Thoracic aorta (tissue), 2 donors: ENCODE measurements around the gene WNK2. TPM values are rescaled to one million over a fixed set of nuclear protein-coding genes. Genes with fewer than 3 reads are reported as not detected.

Experiments used
- ATAC-seq: fragments of 150-250 bp; one replicate; pipeline ENCODE4 v1.8.0; 2017; ENCODE audit warnings: low read depth; ENCODE audit not compliant: insufficient number of reproducible peaks, low FRiP score
- DNase-seq: peaks from one replicate; pipeline ENCODE4 v3.0.0-alpha.2; 2020; ENCODE audit warnings: low spot score
- H3K27ac ChIP-seq, 2 donors: fragments of 200-600 bp; sonication (generic); 1 replicate in 1 of 2; 2 replicates in 1 of 2; pipeline ENCODE4 v1.5.1; 2016; ENCODE audit warnings: mild to moderate bottlenecking in 2 of 2, moderate library complexity in 2 of 2
- H3K27me3 ChIP-seq: fragments of 200-600 bp; sonication (generic); replicated peaks from 2 replicates; pipeline ENCODE4 v1.6.0; 2016; ENCODE audit warnings: mild to moderate bottlenecking; ENCODE audit not compliant: insufficient read depth
- H3K36me3 ChIP-seq: fragments of 200-600 bp; sonication (generic); one replicate; pipeline ENCODE4 v1.5.1; 2016
- H3K4me1 ChIP-seq, 2 donors: fragments of 200-600 bp; sonication (generic); 1 replicate in 1 of 2; 2 replicates in 1 of 2; pipeline versions ENCODE4 v1.5.1 to v1.6.0; 2016; ENCODE audit warnings: low read depth in 2 of 2, mild to moderate bottlenecking in 1 of 2; ENCODE audit not compliant: control insufficient read depth in 1 of 2
- H3K4me3 ChIP-seq: fragments of 200-600 bp; sonication (generic); 2 replicates; pipeline ENCODE4 v1.5.1; 2016; ENCODE audit warnings: mild to moderate bottlenecking
- H3K9me3 ChIP-seq: fragments of 200-600 bp; sonication (generic); 2 replicates; pipeline ENCODE4 v1.5.1; 2016
- CTCF ChIP-seq: fragments of 200-600 bp; sonication (generic); IDR thresholded peaks from one replicate; pipeline ENCODE4 v1.5.1; 2019; ENCODE audit warnings: antibody characterized with exemption
- total RNA-seq, 2 donors: library from RNA; depleted of rRNA; stranded (reverse); fragments of >200 nt; gene quantifications; one replicate each; pipeline versions ENCODE4 v1.1.0 to v1.2.3, GENCODE V29; 2016

Gene WNK2
- total RNA-seq, 2 donors from 2014 or later: 0.95 to 4.7 TPM

GRCh38 chr9:93265972-93266371 is 82.0 kb downstream of the WNK2 start:
- TF ChIP-seq CTCF: no peak
- no peaks in the 10 kb centered on the region for H3K36me3 ChIP-seq
- no peak for ATAC-seq
- DNase-seq: no peak
- no peak overlapping the region for H3K4me3 ChIP-seq
- no peaks in the 10 kb centered on the region for H3K27me3 ChIP-seq
- H3K9me3 ChIP-seq: no peaks in the 10 kb centered on the region
- no peak overlapping the region for H3K27ac ChIP-seq
- no peaks in the 10 kb centered on the region for H3K4me1 ChIP-seq

GRCh38 chr9:93266521-93267001 is 82.6 kb downstream of the WNK2 start:
- peaks cover under 1% of the 10 kb centered on the region for H3K9me3 ChIP-seq
- ATAC-seq: no peak
- H3K4me3 ChIP-seq: no peak overlapping the region
- no peak for DNase-seq
- H3K4me1 ChIP-seq: no peaks in the 10 kb centered on the region
- no peaks in the 10 kb centered on the region for H3K36me3 ChIP-seq
- no peaks in the 10 kb centered on the region for H3K27me3 ChIP-seq
- no peak overlapping the region for H3K27ac ChIP-seq
- no peak for TF ChIP-seq CTCF

GRCh38 chr9:93267091-93267541 is 83.2 kb downstream of the WNK2 start:
- H3K27ac ChIP-seq: no peak overlapping the region
- TF ChIP-seq CTCF: no peak
- H3K36me3 ChIP-seq: no peaks in the 10 kb centered on the region
- no peaks in the 10 kb centered on the region for H3K4me1 ChIP-seq
- no peak for DNase-seq
- H3K4me3 ChIP-seq: no peak overlapping the region
- ATAC-seq: no peak
- H3K27me3 ChIP-seq: no peaks in the 10 kb centered on the region
- H3K9me3 ChIP-seq: peaks cover 3% of the 10 kb centered on the region

GRCh38 chr9:93267681-93268505 is 84.0 kb downstream of the WNK2 start:
- Histone ChIP-seq H3K36me3 (no peaks in the 10 kb centered on the region), H3K4me1 (no peaks in the 10 kb centered on the region), H3K9me3 (peaks cover 3% of the 10 kb centered on the region), H3K27ac (no peak overlapping the region), H3K27me3 (no peaks in the 10 kb centered on the region), H3K4me3 (no peak overlapping the region)
- no peak for DNase-seq
- ATAC-seq: no peak
- no peak for TF ChIP-seq CTCF

- DNase-seq: no peak
- Histone ChIP-seq H3K27ac (no peak overlapping the region), H3K9me3 (peaks cover 7% of the 10 kb centered on the region), H3K4me3 (no peak overlapping the region), H3K4me1 (no peaks in the 10 kb centered on the region), H3K36me3 (no peaks in the 10 kb centered on the region), H3K27me3 (no peaks in the 10 kb centered on the region)
- ATAC-seq: no peak
- no peak for TF ChIP-seq CTCF
These were observed 84.8 kb downstream of the WNK2 start for GRCh38 chr9:93268551-93269314.
